HCT116 (cell line): ENCODE measurements around the gene COX8A. TPM values are rescaled to one million over a fixed set of nuclear protein-coding genes. Genes with fewer than 3 reads are reported as not detected.

Source experiments
- ATAC-seq: fragments of 200-7000 bp; cut with Tn5 transposase; 2 replicates; pipeline ENCODE4 v1.9.1; 2020; ENCODE audit warnings: mild to moderate bottlenecking, moderate library complexity
- BruUV-seq: library from RNA; stranded (reverse); fragments of 400-500 nt; replicated peaks from 2 replicates; lab custom pipeline; 2021; lab: Mats Ljungman, UMichigan
- CTCF ChIA-PET: fragments of 300-600 bp; sonication (Branson Sonifier 250); formaldehyde crosslinking; loops from one replicate; lab custom pipeline; 2021; ENCODE audit warnings: antibody characterized with exemption; lab: Charles Lee
- POLR2A ChIA-PET: fragments of 300-600, 350-600 bp; sonication (Branson Sonifier 250); formaldehyde crosslinking; loops from one replicate; lab custom pipeline; 2021; ENCODE audit warnings: antibody characterized with exemption; lab: Charles Lee
- RAD21 ChIA-PET, 2 experiments: fragments of 300-600 bp; sonication (Branson Sonifier 250); formaldehyde crosslinking; loops; one replicate each; lab custom pipeline; 2023; ENCODE audit warnings: low total read pairs in 2 of 2; ENCODE audit not compliant: uncharacterized antibody in 2 of 2, unreplicated experiment in 2 of 2, low non-redundant PET in 1 of 2; lab: Charles Lee
- DNase-seq: peaks from one replicate; pipeline ENCODE4 v3.0.0-alpha.2; 2010; ENCODE audit warnings: low read depth, low spot score
- H2AFZ ChIP-seq: fragments of 200-600 bp; shearing (Covaris generic), sonication (generic); 2 replicates; pipeline ENCODE4 v1.6.1; 2017; ENCODE audit warnings: low read depth, mixed run types, mixed read lengths, antibody characterized with exemption, low read length; ENCODE audit not compliant: poor library complexity, severe bottlenecking
- H3K27ac ChIP-seq: 2 replicates; pipeline ENCODE4 v1.5.1; 2012; ENCODE audit warnings: low read depth, low read length
- H3K27me3 ChIP-seq: fragments of 200-600 bp; sonication (generic); 2 replicates; pipeline ENCODE4 v1.6.1; 2016; ENCODE audit warnings: mixed run types, low read length, mixed read lengths; ENCODE audit not compliant: insufficient read depth
- H3K36me3 ChIP-seq, 2 experiments: fragments of 200-500 bp in 1 of 2; fragments of 200-600 bp in 1 of 2; sonication (Bioruptor generic) in 1 of 2; sonication (generic) in 1 of 2; 2 replicates each; pipeline versions ENCODE4 v1.5.1 to v1.6.1; 2014 to 2016; ENCODE audit warnings: low read length in 2 of 2, inconsistent platforms in 1 of 2, mixed read lengths in 1 of 2, mixed run types in 1 of 2; ENCODE audit not compliant: insufficient read depth in 2 of 2, control insufficient read depth in 1 of 2
- H3K4me1 ChIP-seq, 2 experiments: fragments of 200-600 bp in 1 of 2; sonication (generic) in 1 of 2; 2 replicates each; pipeline versions ENCODE4 v1.5.1 to v1.6.1; 2012 to 2017; ENCODE audit warnings: low read length in 2 of 2, inconsistent platforms in 1 of 2, mild to moderate bottlenecking in 1 of 2, mixed read lengths in 1 of 2, mixed run types in 1 of 2, moderate library complexity in 1 of 2; ENCODE audit not compliant: insufficient read depth in 2 of 2, control insufficient read depth in 1 of 2
- H3K4me2 ChIP-seq: fragments of 200-600 bp; sonication (generic); 2 replicates; pipeline ENCODE4 v1.6.1; 2017; ENCODE audit warnings: mixed run types, low read length, mixed read lengths
- H3K4me3 ChIP-seq, 2 experiments: fragments of 200-600 bp in 1 of 2; sonication (generic) in 1 of 2; replicated peaks in 1 of 2; 2 replicates each; pipeline ENCODE4 v1.5.1; 2011 to 2016; ENCODE audit warnings: low read length in 2 of 2, control low read depth in 1 of 2, low read depth in 1 of 2, mild to moderate bottlenecking in 1 of 2, mixed read lengths in 1 of 2, mixed run types in 1 of 2
- H3K79me2 ChIP-seq: fragments of 200-600 bp; sonication (generic); 2 replicates; pipeline ENCODE4 v1.6.1; 2017; ENCODE audit warnings: mild to moderate bottlenecking, mixed run types, low read length, moderate library complexity, mixed read lengths; ENCODE audit not compliant: insufficient read depth
- H3K9ac ChIP-seq: fragments of 200-600 bp; sonication (generic); 2 replicates; pipeline ENCODE4 v1.6.1; 2016; ENCODE audit warnings: low read length, mixed read lengths
- H3K9me2 ChIP-seq: fragments of 200-600 bp; sonication (generic), shearing (Covaris generic); 2 replicates; pipeline ENCODE4 v1.6.1; 2017; ENCODE audit warnings: mixed run types, mild to moderate bottlenecking, moderate library complexity; ENCODE audit not compliant: insufficient read depth
- H3K9me3 ChIP-seq, 2 experiments: fragments of 200-500 bp in 1 of 2; fragments of 200-600 bp in 1 of 2; sonication (Bioruptor generic) in 1 of 2; sonication (generic) in 1 of 2; 2 replicates each; pipeline ENCODE4 v1.6.1; 2014 to 2017; ENCODE audit warnings: low read length in 2 of 2, mixed read lengths in 2 of 2, inconsistent platforms in 1 of 2, low read depth in 1 of 2, mild to moderate bottlenecking in 1 of 2, mixed run types in 1 of 2, moderate library complexity in 1 of 2; ENCODE audit not compliant: control insufficient read depth in 1 of 2, insufficient read depth in 1 of 2
- H4K20me1 ChIP-seq: fragments of 200-600 bp; sonication (generic), shearing (Covaris generic); 2 replicates; pipeline ENCODE4 v1.6.1; 2017; ENCODE audit warnings: mixed run types, mild to moderate bottlenecking, moderate library complexity; ENCODE audit not compliant: insufficient read depth
- ATF3 ChIP-seq: IDR thresholded peaks from 2 replicates; pipeline ENCODE4 v1.6.1; 2012
- CEBPB ChIP-seq: IDR thresholded peaks from 2 replicates; pipeline ENCODE4 v1.6.1; 2012; ENCODE audit warnings: low read depth
- EGR1 ChIP-seq: IDR thresholded peaks from 2 replicates; pipeline ENCODE4 v1.6.1; 2012; ENCODE audit warnings: low read depth
- EZH2 ChIP-seq: fragments of 200-600 bp; sonication (generic); IDR thresholded peaks from 2 replicates; pipeline ENCODE4 v1.6.1; 2017; ENCODE audit warnings: antibody characterized with exemption, mixed run types
- EZH2phosphoT487 ChIP-seq: fragments of 200-600 bp; IDR thresholded peaks from 2 replicates; pipeline ENCODE4 v1.6.1; 2018; ENCODE audit warnings: antibody characterized with exemption, borderline replicate concordance
- FOSL1 ChIP-seq: IDR thresholded peaks from 2 replicates; pipeline ENCODE4 v1.6.1; 2012; ENCODE audit warnings: low read depth
- POLR2AphosphoS5 ChIP-seq: IDR thresholded peaks from 2 replicates; pipeline ENCODE4 v1.6.1; 2011; ENCODE audit warnings: mild to moderate bottlenecking, low read depth, low read length, moderate library complexity
- SIN3A ChIP-seq: IDR thresholded peaks from 2 replicates; pipeline ENCODE4 v1.6.1; 2012; ENCODE audit warnings: low read depth
- SP1 ChIP-seq: IDR thresholded peaks from 2 replicates; pipeline ENCODE4 v1.6.1; 2012; ENCODE audit warnings: low read depth
- TCF7L2 ChIP-seq: IDR thresholded peaks from 2 replicates; pipeline ENCODE4 v1.7.0; 2011; ENCODE audit warnings: borderline replicate concordance, inconsistent platforms; ENCODE audit not compliant: insufficient read depth, insufficient read length; ENCODE audit errors: extremely low read depth
- YY1 ChIP-seq: IDR thresholded peaks from 2 replicates; pipeline ENCODE4 v1.6.1; 2011; ENCODE audit warnings: low read length, low read depth, moderate library complexity, mild to moderate bottlenecking; ENCODE audit not compliant: insufficient replicate concordance; ENCODE audit errors: extremely low read depth
- ZBTB33 ChIP-seq: IDR thresholded peaks from 2 replicates; pipeline ENCODE4 v1.6.1; 2011; ENCODE audit warnings: mild to moderate bottlenecking, low read length, moderate library complexity; ENCODE audit not compliant: insufficient replicate concordance; ENCODE audit errors: extremely low read depth
- intact Hi-C: fragments of 100-400 bp; cut with micrococcal nuclease; formaldehyde crosslinking; loops from 2 replicates; pipeline ENCODE4 v1.10.0; 2022
- total RNA-seq: library from RNA; stranded (reverse); gene quantifications from one replicate; pipeline ENCODE4 v1.2.1, GENCODE V29; 2021; ENCODE audit not compliant: unreplicated experiment

Gene COX8A
- total RNA-seq, 1 experiment from 2014 or later, result 536 TPM

- ChIA-PET RAD21 (no interaction called here), CTCF (no interaction called here), POLR2A (no interaction called here)
- no peak for ATAC-seq
- peaks cover 0 to 9% of the 10 kb centered on the region in 2 experiments; a peak in 1 of 4 replicates for H3K9me3 ChIP-seq
- H3K9me2 ChIP-seq, result no peaks in the 10 kb centered on the region
- no peaks in the 10 kb centered on the region; a peak in 1 of 4 replicates for H3K36me3 ChIP-seq
- H3K9ac ChIP-seq, result no peak overlapping the region
- H3K4me2 ChIP-seq, result no peak overlapping the region
- TF ChIP-seq ZBTB33 (no peak), EZH2phosphoT487 (no peak)
- no peaks in the 10 kb centered on the region for H4K20me1 ChIP-seq
- no peak for DNase-seq
- H2AFZ ChIP-seq, result no peak overlapping the region
- H3K79me2 ChIP-seq, result no peaks in the 10 kb centered on the region
- H3K27ac ChIP-seq, result no peak overlapping the region
- H3K4me3 ChIP-seq, result no peak overlapping the region
- no TSS peak for BruUV-seq
- H3K4me1 ChIP-seq, result peaks cover 18 to 32% of the 10 kb centered on the region in 2 experiments
- intact Hi-C loops, result loop anchor here (10.0 kb wide), 1 partner anchor 135 kb away; no protein-coding TSS in a partner anchor
- no peaks in the 10 kb centered on the region for H3K27me3 ChIP-seq
Observed at GRCh38 chr11:64009710-64010109, 35.3 kb downstream of the COX8A start.

GRCh38 chr11:64010783-64011182 lies 36.4 kb downstream of the COX8A start:
- no TSS peak for BruUV-seq
- ChIA-PET CTCF (no interaction called here), RAD21 (no interaction called here), POLR2A (no interaction called here)
- TF ChIP-seq EZH2 (no peak), EGR1 (no peak), ATF3 (no peak), YY1 (no peak), TCF7L2 (no peak), SIN3A (no peak), CEBPB (no peak), POLR2AphosphoS5 (no peak), SP1 (no peak), EZH2phosphoT487 (no peak), FOSL1 (no peak)
- Histone ChIP-seq H3K36me3 (no peaks in the 10 kb centered on the region; a peak in 1 of 4 replicates), H3K4me2 (no peak overlapping the region), H3K4me1 (peaks cover 18 to 27% of the 10 kb centered on the region in 2 experiments), H3K79me2 (no peaks in the 10 kb centered on the region), H2AFZ (no peak overlapping the region), H3K9ac (no peak overlapping the region), H3K27ac (no peak overlapping the region), H3K27me3 (no peaks in the 10 kb centered on the region), H3K9me2 (no peaks in the 10 kb centered on the region), H3K4me3 (no peak overlapping the region), H3K9me3 (peaks cover 0 to 9% of the 10 kb centered on the region in 2 experiments; a peak in 1 of 4 replicates), H4K20me1 (no peaks in the 10 kb centered on the region)
- no peak for DNase-seq
- no peak for ATAC-seq
- intact Hi-C loops, result no loop called here
